Stimulated activated naive CD8-positive, alpha-beta T cell treated with anti-CD3 and anti-CD28 coated beads, Interleukin-15, Interleukin-2, amounts not matched to agents 100 U/mL and 50 U/mL, for 24 hours (primary cell): Measurements from ENCODE around the gene SOCS3.

ENCODE experiments used
- ATAC-seq: fragments of 150-1000 bp; cut with Tn5 transposase; one replicate; pipeline ENCODE4 v1.10.0; 2021
- DNase-seq: peaks from one replicate; pipeline ENCODE4 v3.0.0; 2021

SOCS3 gene

GRCh38 chr17:78307887-78308638 is 51.8 kb downstream of the SOCS3 start:
- no peak for ATAC-seq
- no peak for DNase-seq

GRCh38 chr17:78306913-78307312 is 53.0 kb downstream of the SOCS3 start:
- DNase-seq (no peak), ATAC-seq (no peak)
